SK-N-SH treated with all-trans-retinoic acid at 6 μM for 48 hours (cell line): Measurements from ENCODE around the gene GRAMD2A.

Source experiments
- ATAC-seq: fragments of 200-7000 bp; cut with Tn5 transposase; 3 replicates; pipeline ENCODE4 v1.9.1; 2020; ENCODE audit warnings: mild to moderate bottlenecking, moderate library complexity
- BACH2 ChIP-seq: fragments of 250-450 bp; sonication (Bioruptor Pico); IDR thresholded peaks from 2 replicates; pipeline ENCODE4 v1.9.0; 2021; ENCODE audit warnings: mild to moderate bottlenecking, borderline replicate concordance
- GLIS3 ChIP-seq: fragments of 250-450 bp; sonication (Bioruptor Pico); IDR thresholded peaks from 2 replicates; pipeline ENCODE4 v1.5.0; 2020; ENCODE audit warnings: mild to moderate bottlenecking, moderate library complexity
- ISL1 ChIP-seq: fragments of 250-450 bp; sonication (Bioruptor Pico); IDR thresholded peaks from 2 replicates; pipeline ENCODE4 v2.1.2; 2022; ENCODE audit warnings: mild to moderate bottlenecking, moderate library complexity
- OSR1 ChIP-seq: fragments of 250-450 bp; sonication (Bioruptor Pico); IDR thresholded peaks from 2 replicates; pipeline ENCODE4 v1.8.0; 2022; ENCODE audit warnings: moderate library complexity, mild to moderate bottlenecking, inconsistent platforms
- PPARA ChIP-seq: fragments of 250-450 bp; sonication (Bioruptor Pico); IDR thresholded peaks from 2 replicates; pipeline ENCODE4 v1.5.0; 2020; ENCODE audit warnings: mild to moderate bottlenecking, borderline replicate concordance
- RARB ChIP-seq: fragments of 250-450 bp; sonication (Bioruptor Pico); IDR thresholded peaks from 2 replicates; pipeline ENCODE4 v1.8.0; 2021; ENCODE audit warnings: mild to moderate bottlenecking, moderate library complexity
- SNAI2 ChIP-seq: fragments of 250-450 bp; sonication (Bioruptor Pico); IDR thresholded peaks from 2 replicates; pipeline ENCODE4 v1.5.0; 2020; ENCODE audit warnings: mild to moderate bottlenecking, moderate library complexity
- TCF4 ChIP-seq: fragments of 250-450 bp; sonication (Bioruptor Pico); IDR thresholded peaks from 2 replicates; pipeline ENCODE4 v1.8.0; 2021; ENCODE audit warnings: mild to moderate bottlenecking, moderate library complexity, borderline replicate concordance
- TOX ChIP-seq: fragments of 250-450 bp; sonication (Bioruptor Pico); IDR thresholded peaks from 2 replicates; pipeline ENCODE4 v1.8.0; 2021; ENCODE audit warnings: mild to moderate bottlenecking, moderate library complexity, borderline replicate concordance
- TSHZ2 ChIP-seq: fragments of 250-450 bp; sonication (Bioruptor Pico); IDR thresholded peaks from 2 replicates; pipeline ENCODE4 v1.5.0; 2020; ENCODE audit warnings: mild to moderate bottlenecking, moderate library complexity
- ZC3H10 ChIP-seq: fragments of 250-450 bp; sonication (Bioruptor Pico); IDR thresholded peaks from 2 replicates; pipeline ENCODE4 v1.5.1; 2021; ENCODE audit warnings: mild to moderate bottlenecking, moderate library complexity
- ZFP3 ChIP-seq: fragments of 250-450 bp; sonication (Bioruptor Pico); IDR thresholded peaks from 2 replicates; pipeline ENCODE4 v1.5.0; 2020; ENCODE audit warnings: mild to moderate bottlenecking, moderate library complexity
- ZFP30 ChIP-seq: fragments of 450-650 bp; formaldehyde crosslinking; IDR thresholded peaks from 2 replicates; pipeline ENCODE4 v1.5.0; 2022; ENCODE audit warnings: mild to moderate bottlenecking, moderate library complexity
- ZNF565 ChIP-seq: fragments of 450-650 bp; formaldehyde crosslinking; conservative IDR thresholded peaks from 2 replicates; pipeline ENCODE4 v1.5.0; 2020; ENCODE audit warnings: low read depth, mild to moderate bottlenecking, moderate library complexity
- ZNF8 ChIP-seq: fragments of 450-650 bp; formaldehyde crosslinking; IDR thresholded peaks from 2 replicates; pipeline ENCODE4 v1.5.0; 2020; ENCODE audit warnings: mild to moderate bottlenecking, moderate library complexity
- TF ChIP-seq, protein P1 (sequence below): fragments of 250-450 bp; sonication (Bioruptor Pico); IDR thresholded peaks from 2 replicates; pipeline ENCODE4 v1.8.0; 2021; ENCODE audit warnings: low read depth, mild to moderate bottlenecking, moderate library complexity, borderline replicate concordance
- TF ChIP-seq, protein P2 (sequence below): fragments of 250-450 bp; sonication (Bioruptor Pico); IDR thresholded peaks from 2 replicates; pipeline ENCODE4 v1.8.0; 2020; ENCODE audit warnings: mild to moderate bottlenecking, moderate library complexity, borderline replicate concordance
- TF ChIP-seq, protein P3 (sequence below): fragments of 250-450 bp; sonication (Bioruptor Pico); IDR thresholded peaks from 2 replicates; pipeline ENCODE4 v1.5.1; 2020; ENCODE audit warnings: low read depth, mild to moderate bottlenecking, moderate library complexity
- TF ChIP-seq, protein P4 (sequence below): fragments of 250-450 bp; sonication (Bioruptor Pico); IDR thresholded peaks from 2 replicates; pipeline ENCODE4 v1.5.1; 2021; ENCODE audit warnings: mild to moderate bottlenecking, moderate library complexity

Gene GRAMD2A

DNA sequence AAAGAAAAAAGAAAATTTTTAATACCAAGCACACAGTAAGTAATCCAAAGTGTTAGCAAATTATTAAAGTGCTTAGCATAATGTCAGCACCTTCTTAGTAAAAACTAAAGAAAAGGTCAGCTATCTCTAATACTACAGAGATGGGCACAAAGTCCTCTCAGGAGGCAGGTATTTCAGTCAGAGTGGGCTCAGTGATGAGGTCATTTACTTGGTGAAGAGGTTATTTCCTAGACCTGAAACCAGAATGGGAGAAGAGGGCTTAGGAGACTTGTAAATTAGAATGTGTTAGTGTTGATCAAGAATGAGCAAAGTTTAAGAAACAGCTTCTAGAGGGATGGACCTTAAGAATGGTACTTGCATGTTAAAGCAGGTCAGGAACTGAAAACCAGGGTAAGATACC, 42.1 kb upstream of the GRAMD2A start:
- TF ChIP-seq GLIS3 (CRISPR knock-in tag) (no peak), ZNF565 (CRISPR knock-in tag) (no peak), BACH2 (no peak), PPARA (CRISPR knock-in tag) (no peak), ISL1 (CRISPR knock-in tag) (no peak), TCF4 (CRISPR knock-in tag) (no peak), ZNF8 (CRISPR knock-in tag) (no peak), SNAI2 (no peak), ZFP30 (CRISPR knock-in tag) (no peak), RARB (CRISPR knock-in tag) (no peak), TSHZ2 (CRISPR knock-in tag) (no peak)
- TF ChIP-seq, protein P1, sequence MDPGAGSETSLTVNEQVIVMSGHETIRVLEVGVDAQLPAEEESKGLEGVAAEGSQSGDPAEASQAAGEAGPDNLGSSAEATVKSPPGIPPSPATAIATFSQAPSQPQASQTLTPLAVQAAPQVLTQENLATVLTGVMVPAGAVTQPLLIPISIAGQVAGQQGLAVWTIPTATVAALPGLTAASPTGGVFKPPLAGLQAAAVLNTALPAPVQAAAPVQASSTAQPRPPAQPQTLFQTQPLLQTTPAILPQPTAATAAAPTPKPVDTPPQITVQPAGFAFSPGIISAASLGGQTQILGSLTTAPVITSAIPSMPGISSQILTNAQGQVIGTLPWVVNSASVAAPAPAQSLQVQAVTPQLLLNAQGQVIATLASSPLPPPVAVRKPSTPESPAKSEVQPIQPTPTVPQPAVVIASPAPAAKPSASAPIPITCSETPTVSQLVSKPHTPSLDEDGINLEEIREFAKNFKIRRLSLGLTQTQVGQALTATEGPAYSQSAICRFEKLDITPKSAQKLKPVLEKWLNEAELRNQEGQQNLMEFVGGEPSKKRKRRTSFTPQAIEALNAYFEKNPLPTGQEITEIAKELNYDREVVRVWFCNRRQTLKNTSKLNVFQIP (CRISPR knock-in tag) = no peak
- TF ChIP-seq, protein P2, sequence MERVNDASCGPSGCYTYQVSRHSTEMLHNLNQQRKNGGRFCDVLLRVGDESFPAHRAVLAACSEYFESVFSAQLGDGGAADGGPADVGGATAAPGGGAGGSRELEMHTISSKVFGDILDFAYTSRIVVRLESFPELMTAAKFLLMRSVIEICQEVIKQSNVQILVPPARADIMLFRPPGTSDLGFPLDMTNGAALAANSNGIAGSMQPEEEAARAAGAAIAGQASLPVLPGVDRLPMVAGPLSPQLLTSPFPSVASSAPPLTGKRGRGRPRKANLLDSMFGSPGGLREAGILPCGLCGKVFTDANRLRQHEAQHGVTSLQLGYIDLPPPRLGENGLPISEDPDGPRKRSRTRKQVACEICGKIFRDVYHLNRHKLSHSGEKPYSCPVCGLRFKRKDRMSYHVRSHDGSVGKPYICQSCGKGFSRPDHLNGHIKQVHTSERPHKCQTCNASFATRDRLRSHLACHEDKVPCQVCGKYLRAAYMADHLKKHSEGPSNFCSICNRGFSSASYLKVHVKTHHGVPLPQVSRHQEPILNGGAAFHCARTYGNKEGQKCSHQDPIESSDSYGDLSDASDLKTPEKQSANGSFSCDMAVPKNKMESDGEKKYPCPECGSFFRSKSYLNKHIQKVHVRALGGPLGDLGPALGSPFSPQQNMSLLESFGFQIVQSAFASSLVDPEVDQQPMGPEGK = no peak
- TF ChIP-seq, protein P3, sequence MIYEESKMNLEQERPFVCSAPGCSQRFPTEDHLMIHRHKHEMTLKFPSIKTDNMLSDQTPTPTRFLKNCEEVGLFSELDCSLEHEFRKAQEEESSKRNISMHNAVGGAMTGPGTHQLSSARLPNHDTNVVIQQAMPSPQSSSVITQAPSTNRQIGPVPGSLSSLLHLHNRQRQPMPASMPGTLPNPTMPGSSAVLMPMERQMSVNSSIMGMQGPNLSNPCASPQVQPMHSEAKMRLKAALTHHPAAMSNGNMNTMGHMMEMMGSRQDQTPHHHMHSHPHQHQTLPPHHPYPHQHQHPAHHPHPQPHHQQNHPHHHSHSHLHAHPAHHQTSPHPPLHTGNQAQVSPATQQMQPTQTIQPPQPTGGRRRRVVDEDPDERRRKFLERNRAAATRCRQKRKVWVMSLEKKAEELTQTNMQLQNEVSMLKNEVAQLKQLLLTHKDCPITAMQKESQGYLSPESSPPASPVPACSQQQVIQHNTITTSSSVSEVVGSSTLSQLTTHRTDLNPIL (CRISPR knock-in tag) = no peak
- ATAC-seq = no peak

DNA sequence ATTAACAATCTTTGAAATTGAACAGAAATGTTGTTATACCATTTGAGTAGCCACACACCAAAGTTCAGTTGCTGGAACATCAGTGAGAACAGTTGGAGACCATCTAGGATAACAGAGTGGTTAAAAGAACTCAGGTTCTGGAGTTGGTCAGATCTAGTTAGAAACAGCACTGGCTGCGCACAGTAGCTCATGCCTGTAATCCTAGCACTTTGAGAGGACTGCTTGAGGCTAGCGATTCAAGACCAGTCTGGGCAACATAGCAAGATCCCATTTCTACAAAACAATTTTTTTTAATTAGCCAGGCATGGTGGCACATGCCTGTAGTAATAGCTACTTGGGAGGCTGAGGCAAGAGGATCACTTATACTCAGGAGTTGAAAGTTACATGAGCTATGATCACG, 41.0 kb upstream of the GRAMD2A start:
- TF ChIP-seq TSHZ2 (CRISPR knock-in tag) (no peak), ZNF565 (CRISPR knock-in tag) (no peak)
- TF ChIP-seq, all 23 proteins: peak for 0
- ATAC-seq = no peak

DNA sequence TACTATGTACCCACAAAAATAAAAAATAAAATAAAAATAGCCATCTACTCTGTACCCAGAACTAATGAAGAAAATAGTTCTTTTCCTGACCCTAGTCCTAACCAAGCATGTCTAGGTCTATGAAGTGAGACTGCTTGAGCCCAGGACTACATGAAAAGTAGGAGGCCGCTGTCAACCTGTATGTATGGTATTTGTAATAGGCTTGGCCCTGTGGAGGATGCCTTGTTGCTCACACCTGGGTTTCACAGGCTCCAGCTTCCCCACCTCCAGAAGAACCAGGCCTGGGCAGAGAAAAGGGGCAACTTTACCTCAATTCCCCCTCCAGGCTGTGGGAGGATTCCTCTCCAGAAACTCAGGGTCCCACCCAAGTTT, 40.3 kb upstream of the GRAMD2A start:
- ATAC-seq = peak; percentile 32
- TF ChIP-seq ZC3H10 (CRISPR knock-in tag) (no peak), ZNF565 (CRISPR knock-in tag) (no peak), ZFP30 (CRISPR knock-in tag) (no peak), ZNF8 (CRISPR knock-in tag) (no peak), OSR1 (CRISPR knock-in tag) (no peak), BACH2 (no peak), TOX (CRISPR knock-in tag) (no peak), ISL1 (CRISPR knock-in tag) (no peak), PPARA (CRISPR knock-in tag) (no peak), GLIS3 (CRISPR knock-in tag) (no peak), ZFP3 (CRISPR knock-in tag) (no peak), TCF4 (CRISPR knock-in tag) (no peak)
- TF ChIP-seq, protein P3 (CRISPR knock-in tag) = no peak
- TF ChIP-seq, protein P4, sequence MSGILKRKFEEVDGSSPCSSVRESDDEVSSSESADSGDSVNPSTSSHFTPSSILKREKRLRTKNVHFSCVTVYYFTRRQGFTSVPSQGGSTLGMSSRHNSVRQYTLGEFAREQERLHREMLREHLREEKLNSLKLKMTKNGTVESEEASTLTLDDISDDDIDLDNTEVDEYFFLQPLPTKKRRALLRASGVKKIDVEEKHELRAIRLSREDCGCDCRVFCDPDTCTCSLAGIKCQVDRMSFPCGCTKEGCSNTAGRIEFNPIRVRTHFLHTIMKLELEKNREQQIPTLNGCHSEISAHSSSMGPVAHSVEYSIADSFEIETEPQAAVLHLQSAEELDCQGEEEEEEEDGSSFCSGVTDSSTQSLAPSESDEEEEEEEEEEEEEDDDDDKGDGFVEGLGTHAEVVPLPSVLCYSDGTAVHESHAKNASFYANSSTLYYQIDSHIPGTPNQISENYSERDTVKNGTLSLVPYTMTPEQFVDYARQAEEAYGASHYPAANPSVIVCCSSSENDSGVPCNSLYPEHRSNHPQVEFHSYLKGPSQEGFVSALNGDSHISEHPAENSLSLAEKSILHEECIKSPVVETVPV (CRISPR knock-in tag) = no peak
- TF ChIP-seq, protein P1 (CRISPR knock-in tag) = no peak
- TF ChIP-seq, protein P2 = no peak
